ENCODE results near the gene UBE2I.

UBE2I gene

DNA sequence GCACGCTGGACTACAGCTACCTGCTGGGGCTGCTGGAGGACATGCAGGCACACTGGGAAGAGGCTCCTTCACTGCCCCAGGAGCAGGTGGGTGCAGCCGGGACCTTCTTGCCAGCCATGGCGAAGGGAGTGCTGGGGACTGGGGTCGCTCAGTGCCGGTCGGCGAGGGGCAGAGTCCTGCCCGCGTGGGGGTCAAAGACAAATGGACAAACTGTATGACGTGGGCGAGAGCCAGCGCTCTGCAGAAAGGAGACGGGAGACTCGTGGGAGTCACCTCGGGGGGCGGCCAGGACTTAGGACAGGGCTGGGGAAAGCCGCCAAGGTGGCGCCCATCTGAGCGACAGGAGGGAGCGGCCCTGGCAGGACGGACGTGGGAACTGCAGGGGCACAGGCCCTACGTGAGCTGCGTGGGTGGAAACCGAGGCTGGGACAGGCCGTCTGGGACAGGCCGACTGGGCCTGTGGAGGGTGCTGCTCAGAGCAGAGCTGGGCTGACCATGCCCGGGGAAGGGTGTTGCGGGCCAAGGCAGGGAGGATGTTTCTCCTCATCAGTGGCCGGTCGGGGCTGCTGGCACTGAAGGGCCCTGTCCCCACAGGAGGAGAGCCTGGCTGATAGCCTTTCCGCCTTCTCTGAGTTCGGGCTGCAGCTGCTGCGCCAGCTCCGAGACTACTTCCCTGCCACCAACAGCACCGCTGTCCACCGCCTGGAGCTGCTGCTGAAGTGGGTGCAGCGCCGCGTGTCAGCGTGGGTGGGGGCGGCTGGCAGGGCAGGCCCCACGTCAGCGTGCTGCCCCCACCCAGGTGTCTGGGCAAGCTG, 34.2 kb downstream of the UBE2I start:
- no peak for DNase-seq (ENCODE audit: low read depth)

DNA sequence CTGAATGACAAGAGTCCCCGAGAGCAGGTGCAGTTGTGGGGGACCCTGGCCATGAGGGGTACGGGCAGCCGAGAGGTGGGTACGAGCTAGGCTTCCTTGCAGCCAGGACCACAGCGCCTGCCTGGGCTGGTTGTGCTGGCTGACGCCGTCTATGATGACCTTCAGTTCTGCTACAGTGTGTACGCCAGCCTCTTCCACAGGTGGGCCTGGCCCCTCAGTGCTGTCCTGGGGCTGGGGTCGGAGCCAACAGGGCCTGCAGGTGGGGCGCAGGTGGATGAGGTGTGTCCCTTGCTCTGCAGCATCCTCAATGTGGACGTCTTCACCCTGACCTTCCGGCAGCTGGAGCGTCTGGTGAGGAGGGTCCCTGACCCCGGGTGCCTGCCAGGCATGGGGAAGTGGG, 35.1 kb downstream of the UBE2I start:
- DNase-seq (ENCODE audit: low read depth) = no peak

DNA sequence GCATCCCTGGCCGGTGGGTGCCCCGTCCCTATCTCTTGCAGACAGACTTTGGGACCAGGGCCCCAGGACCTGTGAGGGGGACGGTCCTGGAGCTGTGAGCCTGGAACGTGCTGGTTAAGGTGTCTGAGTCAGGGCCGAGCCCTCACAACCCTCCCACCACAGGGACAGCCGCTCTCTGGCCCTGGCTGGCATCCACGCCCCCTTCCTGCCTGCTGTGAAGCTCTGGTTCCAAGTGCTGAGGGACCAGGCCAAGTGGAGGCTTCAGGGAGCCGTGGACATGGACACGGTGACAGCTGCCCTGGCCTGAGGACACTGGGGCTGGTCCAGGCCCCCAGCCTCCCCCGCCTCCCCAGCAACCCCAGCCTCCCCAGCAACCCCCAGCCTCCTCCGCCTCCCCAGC, 35.7 kb downstream of the UBE2I start:
- no peak for DNase-seq (ENCODE audit: low read depth)

DNA sequence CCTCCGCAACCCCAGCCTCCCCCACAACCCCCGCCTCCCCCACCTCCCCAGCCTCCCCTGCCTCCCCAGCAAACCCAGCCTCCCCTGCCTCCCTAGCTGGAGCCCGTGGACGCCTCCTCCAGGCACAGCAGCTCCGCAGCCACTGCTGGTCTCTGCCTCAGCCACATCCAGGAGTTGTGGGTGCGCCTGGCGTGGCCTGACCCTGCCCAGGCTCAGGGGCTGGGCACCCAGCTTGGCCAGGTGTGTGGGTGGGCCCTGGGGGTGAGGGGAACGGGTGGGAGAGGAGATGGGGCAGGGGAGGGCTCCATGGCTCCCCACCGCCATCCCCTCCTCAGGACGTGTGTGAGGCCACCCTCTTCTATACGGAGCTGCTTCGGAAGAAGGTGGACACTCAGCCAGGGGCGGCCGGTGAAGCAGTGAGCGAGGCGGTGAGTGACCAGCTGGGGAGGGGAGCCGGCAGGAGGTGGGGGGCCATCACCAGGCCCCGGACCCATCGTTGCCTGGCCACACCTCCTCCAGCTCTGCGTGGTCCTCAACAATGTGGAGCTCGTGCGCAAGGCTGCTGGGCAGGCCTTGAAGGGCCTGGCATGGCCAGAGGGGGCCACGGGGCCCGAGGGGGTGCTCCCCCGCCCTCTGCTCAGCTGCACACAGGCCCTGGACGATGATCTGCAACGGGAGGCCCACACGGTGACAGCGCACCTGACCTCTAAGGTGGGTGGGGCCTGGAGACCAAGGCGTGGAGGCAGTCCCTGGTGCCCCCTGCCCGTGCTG, 36.4 kb downstream of the UBE2I start:
- no peak for DNase-seq (ENCODE audit: low read depth)

DNA sequence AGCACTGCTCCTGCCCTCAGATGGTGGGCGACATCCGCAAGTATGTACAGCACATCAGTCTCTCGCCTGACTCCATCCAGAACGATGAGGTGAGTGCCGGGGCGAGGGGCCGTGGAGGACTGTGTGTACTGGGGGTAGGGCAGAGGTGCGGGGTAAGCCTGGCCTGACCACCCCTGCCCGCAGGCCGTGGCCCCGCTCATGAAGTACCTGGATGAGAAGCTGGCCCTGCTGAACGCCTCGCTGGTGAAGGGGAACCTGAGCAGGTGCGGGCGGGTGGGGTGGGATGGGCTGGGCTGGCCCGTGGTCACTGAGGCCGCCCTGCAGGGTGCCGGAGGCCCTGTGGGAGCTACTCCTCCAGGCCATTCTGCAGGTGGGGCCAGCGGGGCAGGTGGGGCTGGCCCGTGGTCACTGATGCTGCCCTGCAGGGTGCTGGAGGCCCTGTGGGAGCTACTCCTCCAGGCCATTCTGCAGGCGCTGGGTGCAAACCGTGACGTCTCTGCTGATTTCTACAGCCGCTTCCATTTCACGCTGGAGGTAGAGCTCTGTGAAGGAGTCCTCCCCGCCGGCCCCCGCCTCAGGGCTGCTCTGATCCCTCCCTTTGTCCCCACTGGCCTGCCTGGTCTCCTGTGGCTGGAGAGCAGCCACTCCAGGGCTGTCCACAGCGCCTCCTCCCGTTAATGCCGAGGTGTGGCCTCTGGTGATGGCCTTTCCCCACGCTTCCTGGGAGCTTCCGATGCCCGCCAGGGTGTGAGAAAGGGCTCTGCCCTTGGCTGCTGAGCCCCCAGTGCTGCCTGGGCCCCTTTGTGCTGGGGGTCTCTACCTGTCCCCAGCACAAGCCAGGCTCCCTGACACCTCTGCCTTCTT, 37.2 kb downstream of the UBE2I start:
- DNase-seq (ENCODE audit: low read depth) = no peak

DNA sequence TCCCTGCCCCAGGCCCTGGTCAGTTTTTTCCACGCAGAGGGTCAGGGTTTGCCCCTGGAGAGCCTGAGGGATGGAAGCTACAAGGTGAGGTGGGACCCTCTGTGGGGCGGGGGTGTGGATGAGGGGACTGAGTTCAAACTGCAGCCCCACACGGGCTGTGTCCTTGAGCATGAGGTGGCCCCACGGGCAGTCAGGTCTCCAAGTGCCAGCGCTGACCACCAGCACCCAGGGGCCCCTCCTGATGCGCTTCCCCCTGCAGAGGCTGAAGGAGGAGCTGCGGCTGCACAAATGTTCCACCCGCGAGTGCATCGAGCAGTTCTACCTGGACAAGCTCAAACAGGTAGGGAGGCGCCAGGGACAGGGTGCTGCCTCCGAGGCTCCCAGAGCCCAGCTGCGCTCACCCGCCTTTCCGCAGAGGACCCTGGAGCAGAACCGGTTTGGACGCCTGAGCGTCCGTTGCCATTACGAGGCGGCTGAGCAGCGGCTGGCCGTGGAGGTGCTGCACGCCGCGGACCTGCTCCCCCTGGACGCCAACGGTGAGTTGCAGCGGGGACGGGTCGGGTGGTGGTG, 37.9 kb downstream of the UBE2I start:
- no peak for DNase-seq (ENCODE audit: low read depth)

DNA sequence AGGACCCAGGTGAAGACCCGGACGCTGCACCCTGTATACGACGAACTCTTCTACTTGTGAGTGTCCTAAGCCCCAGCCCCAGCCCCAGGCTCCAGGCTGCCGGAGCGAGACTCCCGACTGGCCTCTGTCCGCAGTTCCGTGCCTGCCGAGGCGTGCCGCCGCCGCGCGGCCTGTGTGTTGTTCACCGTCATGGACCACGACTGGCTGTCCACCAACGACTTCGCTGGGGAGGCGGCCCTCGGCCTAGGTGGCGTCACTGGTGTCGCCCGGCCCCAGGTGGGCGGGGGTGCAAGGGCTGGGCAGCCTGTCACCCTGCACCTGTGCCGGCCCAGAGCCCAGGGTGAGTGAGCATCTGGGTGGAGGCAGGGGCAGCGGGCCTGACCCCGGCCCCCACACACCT, 38.5 kb downstream of the UBE2I start:
- DNase-seq (ENCODE audit: low read depth) = no peak

DNA sequence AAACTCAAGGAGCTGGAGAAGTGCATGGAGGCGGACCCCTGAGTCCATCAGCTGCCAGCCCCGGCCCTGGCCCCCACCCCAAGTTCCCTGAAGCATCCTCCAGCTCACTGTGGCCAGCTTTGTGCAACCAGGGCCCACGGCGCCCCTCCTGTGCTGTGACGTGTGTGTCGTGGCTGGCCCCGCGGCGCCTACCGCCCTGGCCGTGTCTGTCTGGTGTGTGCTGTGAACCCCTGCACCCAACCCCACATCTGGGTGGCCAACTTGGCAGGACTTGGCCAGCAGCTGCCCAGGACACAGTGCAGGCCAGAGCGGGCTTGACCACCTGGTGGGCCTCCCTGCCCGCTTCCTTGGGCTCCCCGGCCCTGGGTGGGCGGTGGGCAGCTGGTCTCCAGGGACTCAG, 39.0 kb downstream of the UBE2I start:
- no peak for DNase-seq (ENCODE audit: low read depth)

DNA sequence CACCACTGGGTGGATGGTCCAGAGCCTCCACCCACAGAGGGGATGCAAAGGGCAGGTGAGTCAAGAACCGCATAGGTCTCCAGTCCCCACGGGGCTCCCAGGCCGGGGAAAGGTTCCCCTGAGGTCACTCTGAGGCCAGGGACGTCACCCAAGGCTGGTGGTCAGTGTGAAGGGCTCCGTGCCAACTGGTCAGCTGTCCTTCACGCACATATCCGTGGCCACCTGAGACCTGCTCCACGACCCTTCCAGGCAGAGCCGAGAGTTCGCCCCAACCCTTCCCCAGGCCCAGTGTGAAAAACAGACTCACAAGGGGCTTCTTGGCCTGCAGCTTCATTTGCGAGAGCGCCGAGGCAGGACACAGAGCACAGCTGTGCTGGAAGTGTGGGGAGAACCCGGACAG, 39.5 kb downstream of the UBE2I start:
- no peak for DNase-seq (ENCODE audit: low read depth)

DNA sequence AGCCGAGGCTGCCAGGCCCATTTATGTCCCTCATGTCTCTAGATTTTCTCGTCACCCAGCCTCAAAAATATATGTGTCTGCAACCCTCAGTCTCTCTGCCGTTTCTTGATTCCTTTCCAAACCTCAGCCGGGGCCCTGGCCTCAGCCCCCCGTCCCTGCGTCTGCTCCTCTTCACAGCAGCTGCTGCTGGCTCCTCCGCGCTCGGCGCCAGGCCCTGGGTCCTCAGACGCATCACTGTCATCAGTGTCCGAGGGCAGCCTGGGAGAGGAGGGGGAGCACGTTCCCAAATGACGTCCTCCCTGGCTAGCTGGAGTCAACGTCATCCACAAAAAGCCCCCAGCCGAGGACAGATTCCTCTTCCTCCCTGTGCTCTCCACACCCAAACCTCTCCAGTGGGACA, 39.9 kb downstream of the UBE2I start:
- DNase-seq (ENCODE audit: low read depth) = no peak

DNA sequence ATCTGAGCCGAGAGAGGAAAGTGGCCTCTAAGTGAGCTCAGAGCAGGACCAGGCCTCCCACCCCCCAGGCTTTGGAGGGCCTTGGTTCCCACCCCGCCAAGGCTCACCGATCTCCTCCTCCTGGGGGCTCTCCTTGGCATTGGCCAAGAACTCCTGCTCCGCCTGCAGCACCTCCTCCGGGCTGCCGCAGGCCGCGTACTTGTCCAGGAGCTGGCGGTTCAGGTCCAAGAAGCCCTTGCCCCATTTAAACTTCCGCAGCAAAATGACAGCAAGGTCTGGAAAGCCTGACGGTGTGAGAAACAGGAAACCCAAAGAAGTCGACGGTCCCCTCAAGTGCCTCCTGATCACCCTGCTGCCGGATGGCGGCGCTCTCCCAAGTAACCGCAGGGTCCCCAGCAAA, 40.5 kb downstream of the UBE2I start:
- no peak for DNase-seq (ENCODE audit: low read depth)

DNA sequence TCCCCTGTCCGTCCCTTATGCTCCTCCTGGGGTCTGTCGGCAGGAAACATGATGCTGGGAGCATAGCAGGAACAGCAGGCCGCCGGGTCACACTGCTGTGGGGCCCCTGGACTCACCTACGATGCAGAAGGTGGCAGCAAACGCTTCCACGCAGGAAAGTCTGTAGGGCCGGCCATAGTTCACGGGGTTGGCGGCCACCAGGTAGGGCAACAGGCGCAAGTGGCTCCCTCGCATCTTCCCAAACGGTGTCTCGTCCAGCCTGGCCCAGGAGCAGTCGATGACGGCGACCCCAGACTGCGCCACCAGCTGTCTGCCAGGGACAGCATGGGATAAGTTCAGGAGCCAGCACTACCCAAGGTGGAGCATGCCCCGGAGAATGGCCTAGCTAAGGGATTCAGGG, 41.3 kb downstream of the UBE2I start:
- DNase-seq (ENCODE audit: low read depth) = no peak

DNA sequence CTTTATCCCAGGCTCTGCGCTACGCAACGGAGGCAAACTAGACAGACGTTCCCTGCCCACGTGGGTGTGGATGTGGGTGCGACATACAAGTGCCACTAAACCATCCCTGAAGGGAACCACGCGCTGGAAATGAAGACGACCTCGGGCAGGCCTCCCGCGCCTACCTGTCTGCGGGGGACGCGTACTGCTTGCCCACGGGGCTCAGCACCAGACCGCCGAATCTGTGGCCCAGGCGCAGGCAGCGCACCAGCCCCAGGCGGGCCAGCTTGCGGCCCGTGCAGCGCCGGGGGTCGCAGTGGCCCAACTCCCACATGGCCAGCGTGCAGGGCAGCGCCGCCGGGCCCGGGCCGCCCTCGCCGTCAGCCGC, 41.8 kb downstream of the UBE2I start:
- peak; percentile 12 for DNase-seq (ENCODE audit: low read depth)

DNA sequence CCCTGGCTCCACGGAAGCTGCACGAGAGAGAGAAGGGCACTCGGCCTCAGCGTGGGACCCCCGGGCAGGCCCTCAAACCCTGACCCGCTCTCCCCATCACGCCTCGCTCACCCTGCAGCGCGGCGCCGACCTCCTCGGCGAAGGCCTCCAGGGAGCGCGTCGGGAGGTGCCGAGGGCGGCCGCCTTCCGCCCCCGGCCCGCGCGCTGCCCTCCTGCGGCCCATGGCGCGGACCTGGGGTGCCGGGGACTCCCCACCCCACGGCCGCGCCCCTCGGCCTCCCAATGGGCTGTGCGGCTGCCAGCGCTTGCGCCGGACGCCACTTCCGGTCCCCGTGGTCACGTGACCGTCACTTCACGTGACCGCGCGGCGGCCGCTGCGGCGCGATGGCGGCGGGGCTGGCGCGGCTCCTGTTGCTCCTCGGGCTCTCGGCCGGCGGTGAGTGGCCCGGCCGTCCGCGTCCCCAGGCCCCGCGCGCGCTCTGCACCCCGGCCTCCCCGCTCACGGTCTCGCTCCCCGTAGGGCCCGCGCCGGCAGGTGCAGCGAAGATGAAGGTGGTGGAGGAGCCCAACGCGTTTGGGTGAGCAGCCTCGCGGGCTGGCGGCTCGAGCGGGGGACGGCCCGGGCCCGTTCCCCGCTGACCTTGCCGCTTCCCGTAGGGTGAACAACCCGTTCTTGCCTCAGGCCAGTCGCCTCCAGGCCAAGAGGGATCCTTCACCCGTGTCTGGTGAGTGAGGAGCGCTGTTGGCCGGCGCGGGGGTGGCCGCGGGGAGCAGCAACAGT, 42.3 kb downstream of the UBE2I start, which contains the start of the genes GNPTG and TSR3:
TSS of gene GNPTG (plus strand) at position 350 of the 781 bp plus-strand sequence. CDS start at position 385, 35 bp downstream.
TSS of gene TSR3 (minus strand) at position 297 of the 781 bp plus-strand sequence. CDS start at position 223, 74 bp downstream.
- DNase-seq (ENCODE audit: low read depth) = peak; percentile 87

DNA sequence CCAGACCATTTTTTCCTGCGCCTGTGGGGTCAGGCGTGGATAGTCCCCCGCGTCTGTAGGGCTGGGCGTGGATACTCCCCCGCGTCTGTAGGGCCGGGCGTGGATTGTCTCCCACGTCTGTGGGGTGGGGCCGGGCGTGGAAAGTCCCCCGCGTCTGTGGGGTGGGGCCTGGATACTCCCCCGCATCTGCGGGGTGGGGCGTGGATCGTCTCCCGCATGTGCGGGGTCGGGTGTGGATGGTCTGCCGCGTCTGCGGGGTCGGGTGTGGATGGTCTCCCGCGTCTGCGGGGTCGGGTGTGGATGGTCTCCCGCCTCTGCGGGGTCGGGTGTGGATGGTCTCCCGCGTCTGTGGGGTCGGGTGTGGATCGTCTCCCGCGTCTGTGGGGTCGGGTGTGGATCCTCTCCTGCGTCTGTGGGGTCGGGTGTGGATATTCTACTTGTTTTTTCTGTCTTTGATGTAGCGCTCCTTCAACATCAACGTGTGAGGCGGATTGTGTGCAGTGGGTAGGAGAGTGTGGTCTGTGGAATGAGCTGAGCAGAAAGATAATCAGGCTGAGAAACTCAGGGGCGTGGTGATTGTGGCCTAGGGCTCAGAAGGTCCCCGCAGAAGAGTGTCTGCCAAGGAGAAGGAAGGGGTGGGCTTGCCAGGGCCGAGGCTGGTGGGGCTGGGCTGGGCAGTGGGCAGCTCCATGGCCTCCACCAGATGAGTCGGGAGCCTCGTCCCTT, 45.5 kb downstream of the UBE2I start:
- no peak for DNase-seq (ENCODE audit: low read depth)

DNA sequence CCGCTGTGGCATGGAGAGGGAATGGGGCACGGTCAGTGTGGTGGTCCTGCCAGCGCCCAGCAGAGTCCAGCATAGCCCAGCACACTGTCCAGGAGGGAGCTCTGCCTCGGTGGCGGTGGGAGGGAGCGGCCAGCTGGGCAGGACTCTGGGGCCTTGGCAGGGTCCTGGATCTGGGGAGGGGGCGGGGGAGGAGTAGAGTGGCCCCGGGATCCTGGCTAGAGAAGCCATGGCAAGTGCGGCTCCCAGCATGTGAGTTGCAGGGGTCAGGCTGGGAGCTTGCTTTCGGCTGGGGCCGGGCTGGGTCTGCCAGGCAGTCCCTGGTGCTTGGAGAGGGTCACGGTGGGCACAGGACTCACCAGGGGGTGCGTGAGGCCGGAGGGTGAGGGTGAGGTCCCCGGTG, 46.2 kb downstream of the UBE2I start:
- DNase-seq (ENCODE audit: low read depth) = no peak

DNA sequence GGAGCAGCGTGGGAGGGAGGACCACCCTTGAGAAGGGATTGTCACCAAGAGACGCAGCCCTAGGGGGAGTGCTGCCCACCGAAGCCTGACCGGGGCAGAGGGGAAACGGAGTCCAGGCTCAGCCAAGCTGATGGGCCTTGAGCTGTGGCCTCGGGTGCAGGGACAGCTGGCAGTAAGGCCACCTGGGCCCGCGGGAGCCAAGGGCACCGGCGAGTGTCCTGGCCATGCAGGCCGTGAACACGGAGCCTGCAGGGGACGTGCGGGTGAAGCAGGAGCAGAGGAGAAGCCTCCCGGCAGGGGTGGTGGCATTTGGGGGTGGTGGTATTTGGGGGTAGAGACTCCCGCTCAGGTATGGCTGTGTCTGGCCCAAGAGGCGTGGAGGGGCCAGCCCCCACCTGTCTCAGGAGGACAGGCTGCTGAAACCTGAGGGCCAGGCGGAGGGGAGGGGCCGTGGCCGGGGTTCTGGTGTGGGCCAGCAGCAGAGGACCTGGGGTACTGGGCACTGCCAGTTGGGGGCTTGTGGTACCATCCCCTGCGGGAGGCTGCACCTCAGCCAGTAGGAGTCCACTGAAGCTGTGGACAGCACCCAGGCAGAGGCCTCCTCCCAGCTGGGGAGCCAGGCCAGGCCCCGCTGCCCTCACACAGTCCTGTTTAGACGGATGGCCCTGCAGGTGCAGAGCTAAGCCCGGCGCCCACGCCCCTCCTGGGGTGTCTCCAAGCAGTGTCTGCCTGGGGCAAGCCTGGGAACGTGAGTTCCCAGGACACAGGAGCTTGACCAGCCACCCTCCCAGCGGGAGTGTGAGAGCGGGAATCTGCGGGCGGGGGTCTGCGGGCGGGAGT, 46.8 kb downstream of the UBE2I start:
- no peak for DNase-seq (ENCODE audit: low read depth)

DNA sequence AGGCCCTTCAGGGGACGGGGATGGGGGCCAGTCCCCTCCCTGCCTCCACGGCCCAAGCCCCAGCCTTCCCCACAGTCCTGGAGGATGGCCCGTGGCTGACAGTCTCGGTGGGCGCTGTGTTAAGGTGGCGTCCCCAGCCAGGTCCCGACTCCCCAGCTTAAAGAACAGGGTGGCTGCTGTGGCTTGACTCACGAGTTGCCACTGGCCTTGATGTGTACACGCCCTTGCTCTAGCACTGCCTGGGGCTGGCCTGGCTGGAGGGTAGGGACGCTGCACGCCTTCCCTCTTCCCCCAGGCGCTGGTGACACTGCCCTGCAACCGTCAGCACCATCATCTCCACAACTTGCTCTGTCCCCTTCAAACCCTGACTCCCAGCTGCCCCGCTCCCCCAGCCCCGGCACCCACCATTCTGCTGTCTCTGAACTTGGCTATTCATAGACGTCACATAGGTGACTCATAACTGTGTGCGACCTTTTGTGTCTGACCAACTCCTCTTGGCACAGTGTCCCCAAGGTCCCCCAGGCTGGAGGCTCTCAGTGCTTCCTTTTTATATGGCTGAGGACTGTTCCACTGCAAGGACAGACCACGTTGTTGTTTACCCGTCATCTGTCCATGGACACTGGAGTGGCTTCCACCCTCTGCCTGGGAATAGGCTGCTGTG, 48.6 kb downstream of the UBE2I start:
- DNase-seq (ENCODE audit: low read depth) = no peak

All from ELR (cell line).